Liver (tissue), 3 donors: ENCODE data around the gene PAK1.

ENCODE experiments used
- FOXA1 ChIP-seq: IDR thresholded peaks from 2 replicates; pipeline ENCODE4 v1.6.1; 2016; ENCODE audit warnings: antibody characterized with exemption
- SP1 ChIP-seq: IDR thresholded peaks from 2 replicates; pipeline ENCODE4 v1.6.1; 2018; ENCODE audit warnings: antibody characterized with exemption, mild to moderate bottlenecking
- TF ChIP-seq, protein P1 (sequence below): IDR thresholded peaks from 2 replicates; pipeline ENCODE4 v1.6.1; 2016; ENCODE audit warnings: antibody characterized with exemption, mild to moderate bottlenecking
- TF ChIP-seq, protein P2 (sequence below): fragments of 150-350 bp; IDR thresholded peaks from 2 replicates; pipeline ENCODE4 v1.5.1; 2017; ENCODE audit warnings: improper control_type of control experiment, low read depth, low read length; ENCODE audit not compliant: missing input control
- donor health status: healthy.
- donor health status: healthy.

DNA sequence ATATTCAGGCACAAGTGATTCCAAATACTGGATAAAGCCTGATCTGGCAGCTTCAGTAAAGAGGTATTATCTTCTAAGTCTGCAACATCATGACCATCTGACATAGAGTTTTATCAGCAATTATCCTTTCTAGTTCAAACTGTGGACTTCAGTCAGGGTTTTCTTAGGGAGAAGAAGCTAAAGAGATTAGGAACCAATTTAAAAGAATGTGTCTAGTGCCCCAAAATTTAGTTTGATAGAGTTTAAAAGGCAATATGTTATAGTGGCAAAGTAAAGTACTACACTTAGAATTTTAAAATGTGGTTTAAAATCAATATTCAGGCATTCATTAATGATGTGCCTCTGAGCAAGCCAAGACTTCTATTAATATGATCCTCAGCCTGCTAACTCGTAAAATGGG lies 5.4 kb downstream of the PAK1 start:
- TF ChIP-seq, protein P1, sequence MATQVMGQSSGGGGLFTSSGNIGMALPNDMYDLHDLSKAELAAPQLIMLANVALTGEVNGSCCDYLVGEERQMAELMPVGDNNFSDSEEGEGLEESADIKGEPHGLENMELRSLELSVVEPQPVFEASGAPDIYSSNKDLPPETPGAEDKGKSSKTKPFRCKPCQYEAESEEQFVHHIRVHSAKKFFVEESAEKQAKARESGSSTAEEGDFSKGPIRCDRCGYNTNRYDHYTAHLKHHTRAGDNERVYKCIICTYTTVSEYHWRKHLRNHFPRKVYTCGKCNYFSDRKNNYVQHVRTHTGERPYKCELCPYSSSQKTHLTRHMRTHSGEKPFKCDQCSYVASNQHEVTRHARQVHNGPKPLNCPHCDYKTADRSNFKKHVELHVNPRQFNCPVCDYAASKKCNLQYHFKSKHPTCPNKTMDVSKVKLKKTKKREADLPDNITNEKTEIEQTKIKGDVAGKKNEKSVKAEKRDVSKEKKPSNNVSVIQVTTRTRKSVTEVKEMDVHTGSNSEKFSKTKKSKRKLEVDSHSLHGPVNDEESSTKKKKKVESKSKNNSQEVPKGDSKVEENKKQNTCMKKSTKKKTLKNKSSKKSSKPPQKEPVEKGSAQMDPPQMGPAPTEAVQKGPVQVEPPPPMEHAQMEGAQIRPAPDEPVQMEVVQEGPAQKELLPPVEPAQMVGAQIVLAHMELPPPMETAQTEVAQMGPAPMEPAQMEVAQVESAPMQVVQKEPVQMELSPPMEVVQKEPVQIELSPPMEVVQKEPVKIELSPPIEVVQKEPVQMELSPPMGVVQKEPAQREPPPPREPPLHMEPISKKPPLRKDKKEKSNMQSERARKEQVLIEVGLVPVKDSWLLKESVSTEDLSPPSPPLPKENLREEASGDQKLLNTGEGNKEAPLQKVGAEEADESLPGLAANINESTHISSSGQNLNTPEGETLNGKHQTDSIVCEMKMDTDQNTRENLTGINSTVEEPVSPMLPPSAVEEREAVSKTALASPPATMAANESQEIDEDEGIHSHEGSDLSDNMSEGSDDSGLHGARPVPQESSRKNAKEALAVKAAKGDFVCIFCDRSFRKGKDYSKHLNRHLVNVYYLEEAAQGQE: no peak
- TF ChIP-seq, protein P2, sequence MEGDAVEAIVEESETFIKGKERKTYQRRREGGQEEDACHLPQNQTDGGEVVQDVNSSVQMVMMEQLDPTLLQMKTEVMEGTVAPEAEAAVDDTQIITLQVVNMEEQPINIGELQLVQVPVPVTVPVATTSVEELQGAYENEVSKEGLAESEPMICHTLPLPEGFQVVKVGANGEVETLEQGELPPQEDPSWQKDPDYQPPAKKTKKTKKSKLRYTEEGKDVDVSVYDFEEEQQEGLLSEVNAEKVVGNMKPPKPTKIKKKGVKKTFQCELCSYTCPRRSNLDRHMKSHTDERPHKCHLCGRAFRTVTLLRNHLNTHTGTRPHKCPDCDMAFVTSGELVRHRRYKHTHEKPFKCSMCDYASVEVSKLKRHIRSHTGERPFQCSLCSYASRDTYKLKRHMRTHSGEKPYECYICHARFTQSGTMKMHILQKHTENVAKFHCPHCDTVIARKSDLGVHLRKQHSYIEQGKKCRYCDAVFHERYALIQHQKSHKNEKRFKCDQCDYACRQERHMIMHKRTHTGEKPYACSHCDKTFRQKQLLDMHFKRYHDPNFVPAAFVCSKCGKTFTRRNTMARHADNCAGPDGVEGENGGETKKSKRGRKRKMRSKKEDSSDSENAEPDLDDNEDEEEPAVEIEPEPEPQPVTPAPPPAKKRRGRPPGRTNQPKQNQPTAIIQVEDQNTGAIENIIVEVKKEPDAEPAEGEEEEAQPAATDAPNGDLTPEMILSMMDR: no peak
- TF ChIP-seq SP1: no peak
- no peak for TF ChIP-seq FOXA1
